PFSK-1 (cell line): ENCODE results near the gene SPATA33. TPM values are rescaled to one million over a fixed set of nuclear protein-coding genes. Genes with fewer than 3 reads are reported as not detected.

Experiments
- FOXP2 ChIP-seq: optimal IDR thresholded peaks from 2 replicates; pipeline ENCODE3; 2011; ENCODE audit warnings: borderline replicate concordance, control low read depth, inconsistent platforms; ENCODE audit not compliant: insufficient read depth; ENCODE audit errors: extremely low read length, extremely low read depth
- POLR2AphosphoS5 ChIP-seq: IDR thresholded peaks from 2 replicates; pipeline ENCODE4 v1.6.1; 2012; ENCODE audit warnings: low read depth, mild to moderate bottlenecking, control low read depth, low read length, moderate library complexity
- SIN3A ChIP-seq: IDR thresholded peaks from 2 replicates; pipeline ENCODE4 v1.6.1; 2012; ENCODE audit warnings: mild to moderate bottlenecking, low read length, moderate library complexity, borderline replicate concordance; ENCODE audit not compliant: insufficient read depth
- TAF1 ChIP-seq: IDR thresholded peaks from 2 replicates; pipeline ENCODE4 v1.6.1; 2012; ENCODE audit warnings: low read length, control low read depth, borderline replicate concordance; ENCODE audit not compliant: insufficient read depth
- polyA plus RNA-seq: library from polyadenylated mRNA; unstranded; fragments of >200 nt; gene quantifications from one replicate; pipeline ENCODE4 v1.2.1, GENCODE V29; 2012; ENCODE audit warnings: low read depth, missing spikeins; ENCODE audit not compliant: insufficient read length
- TF ChIP-seq, protein P1 (sequence below), 2 experiments: IDR thresholded peaks; 2 replicates each; pipeline versions ENCODE4 v1.6.1 to v1.8.0; 2011 to 2012; ENCODE audit warnings: low read depth in 2 of 2, low read length in 2 of 2, control low read depth in 1 of 2, inconsistent platforms in 1 of 2, mild to moderate bottlenecking in 1 of 2, moderate library complexity in 1 of 2; ENCODE audit not compliant: insufficient read depth in 1 of 2

Gene SPATA33
- 2.5 TPM for polyA plus RNA-seq

GRCh38 chr16:89657442-89658220 lies at the start of gene SPATA33, which contains the start of gene CHMP1A:
SPATA33 (plus strand) TSS chr16:89657836; CDS start chr16:89657912, 76 bp downstream.
CHMP1A (minus strand) TSS chr16:89657708; CDS start chr16:89657588, 120 bp downstream.
- TF ChIP-seq FOXP2 (no peak), POLR2AphosphoS5 (peak; percentile 72), SIN3A (peak; percentile 76; the same call in 1 of the 2 replicates), TAF1 (0 out of 2 replicates have a peak, but pooled peaks have one; percentile 36)
- TF ChIP-seq, protein P1, sequence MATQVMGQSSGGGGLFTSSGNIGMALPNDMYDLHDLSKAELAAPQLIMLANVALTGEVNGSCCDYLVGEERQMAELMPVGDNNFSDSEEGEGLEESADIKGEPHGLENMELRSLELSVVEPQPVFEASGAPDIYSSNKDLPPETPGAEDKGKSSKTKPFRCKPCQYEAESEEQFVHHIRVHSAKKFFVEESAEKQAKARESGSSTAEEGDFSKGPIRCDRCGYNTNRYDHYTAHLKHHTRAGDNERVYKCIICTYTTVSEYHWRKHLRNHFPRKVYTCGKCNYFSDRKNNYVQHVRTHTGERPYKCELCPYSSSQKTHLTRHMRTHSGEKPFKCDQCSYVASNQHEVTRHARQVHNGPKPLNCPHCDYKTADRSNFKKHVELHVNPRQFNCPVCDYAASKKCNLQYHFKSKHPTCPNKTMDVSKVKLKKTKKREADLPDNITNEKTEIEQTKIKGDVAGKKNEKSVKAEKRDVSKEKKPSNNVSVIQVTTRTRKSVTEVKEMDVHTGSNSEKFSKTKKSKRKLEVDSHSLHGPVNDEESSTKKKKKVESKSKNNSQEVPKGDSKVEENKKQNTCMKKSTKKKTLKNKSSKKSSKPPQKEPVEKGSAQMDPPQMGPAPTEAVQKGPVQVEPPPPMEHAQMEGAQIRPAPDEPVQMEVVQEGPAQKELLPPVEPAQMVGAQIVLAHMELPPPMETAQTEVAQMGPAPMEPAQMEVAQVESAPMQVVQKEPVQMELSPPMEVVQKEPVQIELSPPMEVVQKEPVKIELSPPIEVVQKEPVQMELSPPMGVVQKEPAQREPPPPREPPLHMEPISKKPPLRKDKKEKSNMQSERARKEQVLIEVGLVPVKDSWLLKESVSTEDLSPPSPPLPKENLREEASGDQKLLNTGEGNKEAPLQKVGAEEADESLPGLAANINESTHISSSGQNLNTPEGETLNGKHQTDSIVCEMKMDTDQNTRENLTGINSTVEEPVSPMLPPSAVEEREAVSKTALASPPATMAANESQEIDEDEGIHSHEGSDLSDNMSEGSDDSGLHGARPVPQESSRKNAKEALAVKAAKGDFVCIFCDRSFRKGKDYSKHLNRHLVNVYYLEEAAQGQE (IDR thresholded peaks at IDR 0.05; ENCODE audit: insufficient read depth in 1 of 2, low read depth in 2 of 2, low read length in 2 of 2): no peak

- no peak for TF ChIP-seq TAF1
- TF ChIP-seq, protein P1 (IDR thresholded peaks at IDR 0.05; ENCODE audit: insufficient read depth in 1 of 2, low read depth in 2 of 2, low read length in 2 of 2): no peak
- TF ChIP-seq FOXP2: no peak
- TF ChIP-seq SIN3A: no peak
- TF ChIP-seq POLR2AphosphoS5: no peak
Measured at GRCh38 chr16:89607937-89608740, 49.5 kb upstream of the SPATA33 start.

DNA sequence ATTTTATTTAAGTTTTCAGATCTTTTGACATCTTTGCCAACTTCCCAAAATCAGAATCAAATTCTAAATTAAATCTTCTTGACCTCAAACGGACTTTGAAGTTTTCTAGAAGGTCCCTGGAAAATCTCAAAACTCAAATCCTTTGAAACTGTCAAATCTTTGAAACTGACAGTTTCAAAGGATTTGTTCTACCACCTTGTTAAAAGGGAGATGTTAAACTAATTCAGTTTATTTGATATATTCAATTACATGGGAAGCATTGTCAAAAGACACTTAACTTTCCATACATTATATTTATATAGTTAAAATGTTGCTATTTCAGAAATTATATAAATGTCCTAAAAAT lies 47.6 kb upstream of the SPATA33 start:
- TF ChIP-seq POLR2AphosphoS5: no peak
- no peak for TF ChIP-seq TAF1
- TF ChIP-seq FOXP2: no peak
- no peak for TF ChIP-seq SIN3A
- TF ChIP-seq, protein P1 (IDR thresholded peaks at IDR 0.05; ENCODE audit: insufficient read depth in 1 of 2, low read depth in 2 of 2, low read length in 2 of 2): no peak

GRCh38 chr16:89612415-89613166 lies 45.0 kb upstream of the SPATA33 start:
- TF ChIP-seq FOXP2: no peak
- no peak for TF ChIP-seq POLR2AphosphoS5
- TF ChIP-seq TAF1: no peak
- TF ChIP-seq SIN3A: no peak
- TF ChIP-seq, protein P1 (IDR thresholded peaks at IDR 0.05; ENCODE audit: insufficient read depth in 1 of 2, low read depth in 2 of 2, low read length in 2 of 2): no peak
